GM19372 (cell line): Measurements from ENCODE around the gene PCDHGA9.
"Not testable (repeated sequence)": the region's sequence is repeated elsewhere in the genome, so short reads cannot be mapped to it uniquely, and the experiment has no call there.

Source experiments
- ATAC-seq: cut with Tn5 transposase; IDR thresholded peaks from one replicate; pipeline ENCODE4 v1.9.1; 2021; ENCODE audit warnings: mild to moderate bottlenecking, low read depth, moderate library complexity; ENCODE audit not compliant: unreplicated experiment

PCDHGA9 gene

GRCh38 chr5:141383345-141383744 lies 19.2 kb upstream of the PCDHGA9 start:
- no peak for ATAC-seq

GRCh38 chr5:141384471-141385267 lies 17.9 kb upstream of the PCDHGA9 start:
- ATAC-seq: no peak

- ATAC-seq: not testable (repeated sequence)
Observed at GRCh38 chr5:141387557-141388311, 14.8 kb upstream of the PCDHGA9 start, which contains the start of gene PCDHGB4. PCDHGB4 (plus strand) TSS chr5:141387698; CDS start chr5:141387885, 187 bp downstream.

GRCh38 chr5:141388661-141389060 lies 13.9 kb upstream of the PCDHGA9 start:
- no peak for ATAC-seq

- ATAC-seq: no peak
Observed at GRCh38 chr5:141389153-141390042, 13.2 kb upstream of the PCDHGA9 start.

GRCh38 chr5:141392429-141393198 lies 10.0 kb upstream of the PCDHGA9 start, which contains the start of gene PCDHGA8:
PCDHGA8 (plus strand) TSS chr5:141392633; CDS start chr5:141392814, 181 bp downstream.
- ATAC-seq: no peak

- no peak for ATAC-seq
Observed at GRCh38 chr5:141393267-141393666, 9.3 kb upstream of the PCDHGA9 start.

- ATAC-seq: not testable (repeated sequence)
Observed at GRCh38 chr5:141394401-141395187, 8.0 kb upstream of the PCDHGA9 start.

GRCh38 chr5:141397756-141398551 lies 4.6 kb upstream of the PCDHGA9 start, which contains the start of gene PCDHGB5:
PCDHGB5 (plus strand) TSS chr5:141397947; CDS start chr5:141398128, 181 bp downstream.
- not testable (repeated sequence) for ATAC-seq

- ATAC-seq: no peak
Observed at GRCh38 chr5:141398608-141399007, 4.0 kb upstream of the PCDHGA9 start.

- ATAC-seq: no peak
Observed at GRCh38 chr5:141399555-141400258, 2.9 kb upstream of the PCDHGA9 start.

GRCh38 chr5:141403387-141403786 lies 809 bp downstream of the PCDHGA9 start:
- ATAC-seq: no peak

GRCh38 chr5:141407790-141408505 lies 5.4 kb downstream of the PCDHGA9 start, which contains the start of gene PCDHGB6:
PCDHGB6 (plus strand) TSS chr5:141408021; CDS start chr5:141408203, 182 bp downstream.
- ATAC-seq: not testable (repeated sequence)

GRCh38 chr5:141409598-141410306 lies 7.2 kb downstream of the PCDHGA9 start:
- ATAC-seq: no peak

- no peak for ATAC-seq
Observed at GRCh38 chr5:141411575-141411974, 9.0 kb downstream of the PCDHGA9 start.
